Coronary artery (tissue), 2 donors: Measurements from ENCODE around the gene YKT6.
"Not testable (repeated sequence)": the region's sequence is repeated elsewhere in the genome, so short reads cannot be mapped to it uniquely, and the experiment has no call there.

Experiments
- DNase-seq: peaks from one replicate; pipeline ENCODE4 v3.0.0-alpha.2; 2017; ENCODE audit warnings: low spot score
- H3K27ac ChIP-seq, 2 donors: fragments of 200-600 bp; sonication (generic); one replicate each; pipeline ENCODE4 v1.5.1; 2016 to 2019
- H3K4me3 ChIP-seq: fragments of 200-600 bp; sonication (generic); 2 replicates; pipeline ENCODE4 v1.5.1; 2016; ENCODE audit warnings: mild to moderate bottlenecking, moderate library complexity
- TF ChIP-seq, protein P1 (sequence below): fragments of 200-600 bp; sonication (generic); IDR thresholded peaks from one replicate; pipeline ENCODE4 v1.5.1; 2019; ENCODE audit warnings: antibody characterized with exemption

YKT6 gene

GRCh38 chr7:44194562-44195145 is 6.1 kb upstream of the YKT6 start:
- Histone ChIP-seq H3K27ac (no peak overlapping the region), H3K4me3 (no peak overlapping the region)
- DNase-seq = no peak
- TF ChIP-seq, protein P1, sequence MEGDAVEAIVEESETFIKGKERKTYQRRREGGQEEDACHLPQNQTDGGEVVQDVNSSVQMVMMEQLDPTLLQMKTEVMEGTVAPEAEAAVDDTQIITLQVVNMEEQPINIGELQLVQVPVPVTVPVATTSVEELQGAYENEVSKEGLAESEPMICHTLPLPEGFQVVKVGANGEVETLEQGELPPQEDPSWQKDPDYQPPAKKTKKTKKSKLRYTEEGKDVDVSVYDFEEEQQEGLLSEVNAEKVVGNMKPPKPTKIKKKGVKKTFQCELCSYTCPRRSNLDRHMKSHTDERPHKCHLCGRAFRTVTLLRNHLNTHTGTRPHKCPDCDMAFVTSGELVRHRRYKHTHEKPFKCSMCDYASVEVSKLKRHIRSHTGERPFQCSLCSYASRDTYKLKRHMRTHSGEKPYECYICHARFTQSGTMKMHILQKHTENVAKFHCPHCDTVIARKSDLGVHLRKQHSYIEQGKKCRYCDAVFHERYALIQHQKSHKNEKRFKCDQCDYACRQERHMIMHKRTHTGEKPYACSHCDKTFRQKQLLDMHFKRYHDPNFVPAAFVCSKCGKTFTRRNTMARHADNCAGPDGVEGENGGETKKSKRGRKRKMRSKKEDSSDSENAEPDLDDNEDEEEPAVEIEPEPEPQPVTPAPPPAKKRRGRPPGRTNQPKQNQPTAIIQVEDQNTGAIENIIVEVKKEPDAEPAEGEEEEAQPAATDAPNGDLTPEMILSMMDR = no peak

DNA sequence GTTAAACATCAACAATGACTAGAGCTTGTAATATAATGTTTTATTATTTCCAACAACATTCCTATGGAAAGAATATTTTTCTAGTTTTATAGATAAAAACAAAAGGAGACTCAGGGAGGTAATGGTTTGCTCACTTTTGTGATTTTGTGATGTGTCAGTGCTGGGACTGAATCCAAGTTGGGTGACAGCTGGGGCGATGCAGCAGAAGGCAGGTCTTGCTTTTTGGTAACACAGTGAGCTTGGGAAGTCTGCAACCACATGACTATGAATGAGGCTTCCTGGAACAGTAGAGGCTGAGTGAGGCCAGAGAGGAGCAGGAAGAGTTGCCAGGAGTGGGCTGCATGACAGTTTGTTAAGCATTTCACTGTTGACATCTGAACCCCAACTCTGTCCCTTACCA is 4.9 kb upstream of the YKT6 start:
- DNase-seq = no peak
- no peak overlapping the region for H3K27ac ChIP-seq
- TF ChIP-seq, protein P1 = no peak
- no peak overlapping the region for H3K4me3 ChIP-seq

DNA sequence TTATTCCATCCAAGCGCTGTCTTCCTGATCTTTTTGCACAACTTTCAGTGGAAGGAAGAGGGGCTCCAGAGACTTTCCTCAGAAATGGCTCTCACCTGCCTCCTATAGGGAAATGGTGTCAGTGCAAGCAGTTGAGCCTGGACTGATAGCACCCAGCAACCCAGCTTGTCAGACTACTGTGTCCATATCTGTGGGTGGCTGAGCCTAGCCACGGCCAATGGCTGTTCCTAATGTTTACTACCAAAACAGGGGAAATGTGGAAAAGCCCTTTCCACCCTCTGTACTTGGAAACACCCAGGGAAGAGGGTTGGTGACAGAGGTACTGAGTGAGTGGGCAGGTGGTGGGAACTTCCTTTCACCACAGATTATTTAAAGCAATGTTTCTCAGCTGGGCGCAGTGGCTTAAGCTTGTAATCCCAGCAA is 4.3 kb upstream of the YKT6 start:
- H3K4me3 ChIP-seq = no peak overlapping the region
- DNase-seq = no peak
- TF ChIP-seq, protein P1 = no peak
- no peak overlapping the region for H3K27ac ChIP-seq

GRCh38 chr7:44197474-44197873 is 3.3 kb upstream of the YKT6 start:
- TF ChIP-seq, protein P1 = no peak
- Histone ChIP-seq H3K27ac (no peak overlapping the region), H3K4me3 (no peak overlapping the region)
- DNase-seq = no peak

DNA sequence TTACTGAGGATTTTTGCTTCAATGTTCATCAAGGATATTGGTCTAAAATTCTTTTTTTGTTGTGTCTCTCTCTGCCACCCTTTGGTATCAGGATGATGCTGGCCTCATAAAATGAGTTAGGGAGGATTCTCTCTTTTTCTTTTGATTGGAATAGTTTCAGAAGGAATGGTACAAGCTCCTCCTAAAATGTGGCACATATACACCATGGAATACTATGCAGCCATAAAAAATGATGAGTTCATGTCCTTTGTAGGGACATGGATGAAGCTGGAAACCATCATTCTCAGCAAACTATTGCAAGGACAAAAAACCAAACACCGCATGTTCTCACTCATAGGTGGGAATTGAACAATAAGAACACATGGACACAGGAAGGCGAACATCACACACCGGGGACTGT is 615 bp upstream of the YKT6 start:
- not testable (repeated sequence) for H3K27ac ChIP-seq, DNase-seq, H3K4me3 ChIP-seq

DNA sequence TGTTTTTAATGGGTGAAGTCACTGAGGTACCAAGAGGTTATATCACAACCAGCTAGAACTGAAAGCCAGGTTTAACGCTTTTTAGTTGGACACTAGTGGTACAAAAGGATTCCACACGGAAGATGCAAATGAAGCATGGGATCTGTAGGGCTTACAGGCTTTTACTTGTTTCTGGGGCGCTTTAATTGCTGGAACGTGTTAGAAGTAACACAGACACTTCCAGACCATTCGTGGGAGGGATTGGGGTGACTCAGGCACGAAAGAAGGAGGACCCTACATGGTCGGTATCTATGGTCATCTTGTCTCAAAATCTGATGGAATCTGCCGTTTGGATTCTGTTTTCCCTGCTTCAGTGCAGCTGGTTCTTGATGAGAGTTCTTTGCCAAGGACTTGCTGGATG is 1.0 kb downstream of the YKT6 start:
- TF ChIP-seq, protein P1 = no peak
- H3K27ac ChIP-seq = no peak overlapping the region
- H3K4me3 ChIP-seq = peak overlapping the region; percentile 98
- no peak for DNase-seq

- TF ChIP-seq, protein P1 = no peak
Measured at GRCh38 chr7:44206008-44206407, 5.2 kb downstream of the YKT6 start.

DNA sequence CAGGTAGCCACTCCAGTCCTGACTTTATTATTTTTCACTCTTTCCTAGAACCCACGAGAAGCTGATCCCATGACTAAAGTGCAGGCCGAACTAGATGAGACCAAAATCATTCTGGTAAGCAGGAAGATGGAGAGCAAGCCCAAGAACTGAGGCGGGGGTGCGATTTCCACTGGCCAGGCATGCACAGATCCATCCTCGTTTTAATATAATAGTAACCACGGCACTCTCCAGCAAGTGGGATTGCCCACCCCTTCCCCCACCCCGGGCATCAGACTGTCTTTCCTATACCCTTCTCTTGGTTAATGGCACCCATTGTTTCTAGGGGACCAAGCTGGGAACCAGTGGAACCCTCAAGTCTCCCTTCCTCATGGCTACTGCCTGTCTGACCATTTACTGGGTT is 7.3 kb downstream of the YKT6 start:
- Histone ChIP-seq H3K4me3 (no peak overlapping the region), H3K27ac (no peak overlapping the region)
- TF ChIP-seq, protein P1 = no peak
- no peak for DNase-seq

More at GRCh38 chr7:44206008-44206407, 5.2 kb downstream of the YKT6 start:
- DNase-seq = no peak
- Histone ChIP-seq H3K4me3 (no peak overlapping the region), H3K27ac (no peak overlapping the region)
